ENCODE results near the gene FSHR.

DNA sequence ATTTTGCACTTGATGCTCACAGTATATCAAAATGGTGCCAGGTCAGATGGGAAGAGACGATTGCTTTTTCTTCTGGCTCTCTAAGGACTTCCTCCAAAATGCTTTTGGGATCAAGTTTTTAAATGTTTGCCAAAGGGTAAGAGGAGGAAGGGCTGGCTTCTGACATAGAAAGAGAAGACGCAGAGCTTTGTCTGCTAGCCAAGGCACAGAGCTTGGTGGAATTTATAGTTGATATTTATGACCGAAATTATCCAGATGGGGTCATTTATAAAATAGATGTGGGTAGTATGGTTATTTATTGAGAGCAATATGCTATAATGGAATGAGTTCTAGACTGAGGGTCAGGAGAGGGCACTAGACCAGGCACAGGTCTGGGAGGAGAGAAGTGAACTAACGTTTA is 193.3 kb downstream of the FSHR start:
- TF ChIP-seq, protein P1, sequence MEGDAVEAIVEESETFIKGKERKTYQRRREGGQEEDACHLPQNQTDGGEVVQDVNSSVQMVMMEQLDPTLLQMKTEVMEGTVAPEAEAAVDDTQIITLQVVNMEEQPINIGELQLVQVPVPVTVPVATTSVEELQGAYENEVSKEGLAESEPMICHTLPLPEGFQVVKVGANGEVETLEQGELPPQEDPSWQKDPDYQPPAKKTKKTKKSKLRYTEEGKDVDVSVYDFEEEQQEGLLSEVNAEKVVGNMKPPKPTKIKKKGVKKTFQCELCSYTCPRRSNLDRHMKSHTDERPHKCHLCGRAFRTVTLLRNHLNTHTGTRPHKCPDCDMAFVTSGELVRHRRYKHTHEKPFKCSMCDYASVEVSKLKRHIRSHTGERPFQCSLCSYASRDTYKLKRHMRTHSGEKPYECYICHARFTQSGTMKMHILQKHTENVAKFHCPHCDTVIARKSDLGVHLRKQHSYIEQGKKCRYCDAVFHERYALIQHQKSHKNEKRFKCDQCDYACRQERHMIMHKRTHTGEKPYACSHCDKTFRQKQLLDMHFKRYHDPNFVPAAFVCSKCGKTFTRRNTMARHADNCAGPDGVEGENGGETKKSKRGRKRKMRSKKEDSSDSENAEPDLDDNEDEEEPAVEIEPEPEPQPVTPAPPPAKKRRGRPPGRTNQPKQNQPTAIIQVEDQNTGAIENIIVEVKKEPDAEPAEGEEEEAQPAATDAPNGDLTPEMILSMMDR (conservative IDR thresholded peaks at IDR 0.05; ENCODE audit: low read depth, low read length): no peak
- TF ChIP-seq EZH2phosphoT487 (IDR thresholded peaks at IDR 0.05; ENCODE audit: borderline replicate concordance, low read length): no peak
- no peak for TF ChIP-seq EZH2 (IDR thresholded peaks at IDR 0.05; ENCODE audit: low read length, unreplicated experiment)

Measured in PC-3 (cell line).